GM23248 (cell line): ENCODE data around the gene ZNRF2. TPM values are rescaled to one million over a fixed set of nuclear protein-coding genes. Genes with fewer than 3 reads are reported as not detected.

Experiments
- DNase-seq: peaks from one replicate; pipeline ENCODE4 v3.0.0-alpha.2; 2015
- H2AFZ ChIP-seq: fragments of 200-600 bp; sonication (generic); 2 replicates; pipeline ENCODE4 v1.6.1; 2016; ENCODE audit warnings: antibody characterized with exemption
- H3F3A ChIP-seq: fragments of 200-600 bp; sonication (generic); 2 replicates; pipeline ENCODE4 v1.6.1; 2016; ENCODE audit warnings: mild to moderate bottlenecking, antibody characterized with exemption, mixed run types; ENCODE audit not compliant: insufficient read depth
- H3K27ac ChIP-seq: fragments of 200-600 bp; sonication (generic); 2 replicates; pipeline ENCODE4 v1.5.1; 2016; ENCODE audit warnings: mild to moderate bottlenecking
- H3K27me3 ChIP-seq: fragments of 200-600 bp; sonication (generic); replicated peaks from 2 replicates; pipeline ENCODE4 v1.6.1; 2016; ENCODE audit warnings: mild to moderate bottlenecking; ENCODE audit not compliant: insufficient read depth
- H3K36me3 ChIP-seq: fragments of 200-600 bp; sonication (generic); 2 replicates; pipeline ENCODE4 v1.6.1; 2016; ENCODE audit warnings: low read depth, mild to moderate bottlenecking
- H3K4me1 ChIP-seq: fragments of 200-600 bp; sonication (generic); 2 replicates; pipeline ENCODE4 v1.6.1; 2016; ENCODE audit warnings: mild to moderate bottlenecking; ENCODE audit not compliant: insufficient read depth
- H3K4me2 ChIP-seq: fragments of 200-600 bp; sonication (generic); one replicate; pipeline ENCODE4 v1.6.1; 2016; ENCODE audit warnings: mild to moderate bottlenecking; ENCODE audit not compliant: unreplicated experiment
- H3K4me3 ChIP-seq: fragments of 200-600 bp; sonication (generic); 2 replicates; pipeline ENCODE4 v1.5.1; 2016; ENCODE audit warnings: mild to moderate bottlenecking
- H3K79me2 ChIP-seq: fragments of 200-600 bp; sonication (generic); 2 replicates; pipeline ENCODE4 v1.6.1; 2016; ENCODE audit warnings: mild to moderate bottlenecking; ENCODE audit not compliant: insufficient read depth
- H3K9ac ChIP-seq: fragments of 200-600 bp; sonication (generic); 2 replicates; pipeline ENCODE4 v1.6.1; 2016; ENCODE audit warnings: mild to moderate bottlenecking
- H3K9me2 ChIP-seq: fragments of 200-600 bp; sonication (generic); 2 replicates; pipeline ENCODE4 v1.6.1; 2016; ENCODE audit warnings: mixed run types, mild to moderate bottlenecking, moderate library complexity; ENCODE audit not compliant: insufficient read depth
- H3K9me3 ChIP-seq: fragments of 200-600 bp; sonication (generic); one replicate; pipeline ENCODE4 v1.6.1; 2017; ENCODE audit warnings: low read depth
- H4K20me1 ChIP-seq: fragments of 200-600 bp; sonication (generic); 2 replicates; pipeline ENCODE4 v1.6.0; 2016; ENCODE audit not compliant: insufficient read depth
- EZH2 ChIP-seq: fragments of 200-600 bp; sonication (generic); IDR thresholded peaks from 2 replicates; pipeline ENCODE4 v1.6.1; 2018; ENCODE audit warnings: antibody characterized with exemption, mild to moderate bottlenecking; ENCODE audit not compliant: insufficient read depth, poor library complexity, severe bottlenecking
- EZH2phosphoT487 ChIP-seq: fragments of 200-600 bp; sonication (generic); IDR thresholded peaks from 2 replicates; pipeline ENCODE4 v1.6.1; 2018; ENCODE audit warnings: antibody characterized with exemption, moderate library complexity, mild to moderate bottlenecking, low read depth; ENCODE audit not compliant: insufficient read depth
- WGBS, 2 experiments: methylation state at CpG; one replicate each; pipeline ENCODE4 v1.1.6; 2015 to 2017; ENCODE audit warnings: low lambda C conversion rate in 2 of 2, low coverage in 1 of 2; ENCODE audit errors: missing lambda C conversion rate in 2 of 2; 5-methylcytosine and 5-hydroxymethylcytosine counted together
- in situ Hi-C: fragments of 300-500 bp; cut with MboI; formaldehyde crosslinking; loops from 2 replicates; pipeline ENCODE4 v1.15.0; 2020
- polyA plus RNA-seq: library from polyadenylated mRNA; unstranded; fragments of >200 nt; fragmentation: Nextera tagmentation; extraction: Ambion mirVana; gene quantifications from 2 replicates; pipeline ENCODE4 v1.2.1, GENCODE V29; 2016
- total RNA-seq: library from RNA; depleted of rRNA; stranded (reverse); fragments of >200 nt; shearing (Covaris generic); gene quantifications from 2 replicates; pipeline ENCODE4 v1.2.3, GENCODE V29; 2014

ZNRF2 gene
- total and polyA plus RNA-seq, 2 experiments from 2014 or later: 0.25 to 6.5 TPM

DNA sequence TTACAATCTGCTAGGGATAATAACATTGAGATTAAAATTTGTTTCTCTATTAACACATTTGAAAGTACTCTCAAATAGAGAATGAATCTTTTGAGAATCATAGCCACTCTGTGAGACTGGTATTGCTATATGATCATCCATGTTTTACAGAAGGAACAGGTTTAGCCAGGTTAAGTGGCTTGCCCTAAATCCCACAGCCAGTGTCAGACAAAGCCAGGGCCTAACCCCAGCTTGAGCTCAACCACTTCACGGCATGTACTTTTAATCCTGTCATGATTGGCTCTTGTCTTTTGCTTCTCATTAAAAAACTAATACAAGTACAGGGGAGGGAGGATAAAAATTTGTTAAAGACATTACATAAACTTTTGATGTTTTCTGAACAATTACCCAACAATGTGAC is 3.8 kb upstream of the ZNRF2 start:
- H3K9ac ChIP-seq: no peak overlapping the region
- DNase-seq: no peak
- no peak overlapping the region for H3K27ac ChIP-seq
- H3K4me1 ChIP-seq: no peaks in the 10 kb centered on the region
- WGBS, 2 experiments: 75 to 100% methylated on average over 1 of the region's 1 CpG
- no peaks in the 10 kb centered on the region for H3K79me2 ChIP-seq
- no peak overlapping the region for H3K4me3 ChIP-seq
- no peak overlapping the region for H2AFZ ChIP-seq
- H3F3A ChIP-seq: 0 out of 2 replicates have a peak, but pooled peaks cover 11% of the 10 kb centered on the region
- no peaks in the 10 kb centered on the region for H3K36me3 ChIP-seq
- no peaks in the 10 kb centered on the region for H3K9me2 ChIP-seq
- TF ChIP-seq EZH2 (no peak), EZH2phosphoT487 (no peak)
- H3K9me3 ChIP-seq: no peaks in the 10 kb centered on the region
- H4K20me1 ChIP-seq: no peaks in the 10 kb centered on the region
- no peaks in the 10 kb centered on the region for H3K27me3 ChIP-seq
- in situ Hi-C loops: no loop called here
- H3K4me2 ChIP-seq: no peak overlapping the region

DNA sequence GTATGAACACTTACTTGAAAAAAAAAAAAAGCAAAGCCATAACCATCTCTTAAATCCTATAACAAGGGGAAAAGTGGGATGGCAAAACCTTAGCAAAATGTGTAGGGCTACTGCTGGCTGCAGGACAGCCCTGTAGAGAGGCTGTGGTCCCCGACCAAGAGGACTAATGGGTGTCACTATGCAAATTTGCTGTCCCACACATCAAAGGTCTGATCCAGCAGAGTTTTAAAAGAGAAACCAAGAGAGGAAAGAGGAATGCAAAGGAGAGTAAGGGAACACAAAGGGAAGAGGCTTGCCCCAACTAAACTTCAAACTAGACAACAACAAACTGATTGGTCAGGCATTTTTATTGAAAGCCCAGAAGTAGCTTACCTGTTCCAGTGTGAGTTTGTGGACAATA is 3.1 kb upstream of the ZNRF2 start:
- in situ Hi-C loops: no loop called here
- no peaks in the 10 kb centered on the region for H3K79me2 ChIP-seq
- no peak overlapping the region for H2AFZ ChIP-seq
- TF ChIP-seq EZH2: no peak
- no peak for TF ChIP-seq EZH2phosphoT487
- 54 to 63% methylated on average over 1 of the region's 1 CpG for WGBS, 2 experiments
- no peak for DNase-seq
- no peak overlapping the region for H3K4me2 ChIP-seq
- H3K9me2 ChIP-seq: no peaks in the 10 kb centered on the region
- no peaks in the 10 kb centered on the region for H4K20me1 ChIP-seq
- peaks cover 14% of the 10 kb centered on the region for H3F3A ChIP-seq
- H3K9me3 ChIP-seq: no peaks in the 10 kb centered on the region
- H3K9ac ChIP-seq: no peak overlapping the region
- no peaks in the 10 kb centered on the region for H3K27me3 ChIP-seq
- no peaks in the 10 kb centered on the region for H3K36me3 ChIP-seq
- H3K4me3 ChIP-seq: no peak overlapping the region
- no peak overlapping the region for H3K27ac ChIP-seq
- 0 out of 2 replicates have a peak, but pooled peaks cover under 1% of the 10 kb centered on the region for H3K4me1 ChIP-seq

GRCh38 chr7:30281791-30282190 is 2.6 kb upstream of the ZNRF2 start:
- H3K9me2 ChIP-seq: no peaks in the 10 kb centered on the region
- peaks cover 4% of the 10 kb centered on the region; the same call in 1 of the 2 replicates for H3K79me2 ChIP-seq
- H3F3A ChIP-seq: peaks cover 20% of the 10 kb centered on the region
- H3K27me3 ChIP-seq: no peaks in the 10 kb centered on the region
- H3K9ac ChIP-seq: no peak overlapping the region
- no peak overlapping the region for H3K4me2 ChIP-seq
- in situ Hi-C loops: no loop called here
- 0 out of 2 replicates have a peak, but pooled peaks cover 6% of the 10 kb centered on the region for H3K4me1 ChIP-seq
- H3K36me3 ChIP-seq: no peaks in the 10 kb centered on the region
- H3K4me3 ChIP-seq: no peak overlapping the region
- no peak overlapping the region for H3K27ac ChIP-seq
- no peak for DNase-seq
- H4K20me1 ChIP-seq: no peaks in the 10 kb centered on the region
- WGBS, 2 experiments: 87 to 90% methylated on average over 2 of the region's 2 CpGs
- TF ChIP-seq EZH2phosphoT487: no peak
- no peak for TF ChIP-seq EZH2
- no peak overlapping the region for H2AFZ ChIP-seq
- H3K9me3 ChIP-seq: no peaks in the 10 kb centered on the region

- TF ChIP-seq EZH2phosphoT487 (no peak), EZH2 (no peak)
- no peaks in the 10 kb centered on the region for H3K9me2 ChIP-seq
- peaks cover 13% of the 10 kb centered on the region for H3K79me2 ChIP-seq
- peaks cover 23% of the 10 kb centered on the region for H3F3A ChIP-seq
- in situ Hi-C loops: no loop called here
- H3K4me1 ChIP-seq: 0 out of 2 replicates have a peak, but pooled peaks cover 11% of the 10 kb centered on the region
- no peaks in the 10 kb centered on the region for H3K9me3 ChIP-seq
- H3K27ac ChIP-seq: no peak overlapping the region
- no peak overlapping the region for H3K4me3 ChIP-seq
- H4K20me1 ChIP-seq: no peaks in the 10 kb centered on the region
- H3K9ac ChIP-seq: no peak overlapping the region
- H3K27me3 ChIP-seq: no peaks in the 10 kb centered on the region
- H3K4me2 ChIP-seq: no peak overlapping the region
- WGBS, 2 experiments: 54 to 62% methylated on average over 3 of the region's 3 CpGs
- H3K36me3 ChIP-seq: no peaks in the 10 kb centered on the region
- H2AFZ ChIP-seq: no peak overlapping the region
- no peak for DNase-seq
These were observed 1.7 kb upstream of the ZNRF2 start for GRCh38 chr7:30282735-30283134.

- Histone ChIP-seq H3K4me2 (peak overlapping the region; percentile 67), H3K9me2 (no peaks in the 10 kb centered on the region), H3K36me3 (no peaks in the 10 kb centered on the region), H3K27ac (peak overlapping the region; percentile 74), H3K9me3 (no peaks in the 10 kb centered on the region), H3K4me1 (0 out of 2 replicates have a peak, but pooled peaks cover 15% of the 10 kb centered on the region), H3K27me3 (no peaks in the 10 kb centered on the region), H3K4me3 (peak overlapping the region; percentile 78), H2AFZ (peak overlapping the region; percentile 87), H3K9ac (peak overlapping the region; percentile 77), H3F3A (peaks cover 23% of the 10 kb centered on the region), H4K20me1 (no peaks in the 10 kb centered on the region), H3K79me2 (peaks cover 33% of the 10 kb centered on the region)
- no peak for TF ChIP-seq EZH2phosphoT487
- TF ChIP-seq EZH2: no peak
- peak; percentile 71 for DNase-seq
- WGBS, 2 experiments: 1% methylated on average over 36 to 55 of the region's 72 CpGs
- in situ Hi-C loops: no loop called here
These were observed 704 bp downstream of the ZNRF2 start for GRCh38 chr7:30285067-30285535.
